K562 (cell line): ENCODE measurements around the gene B3GNT7. TPM values are rescaled to one million over a fixed set of nuclear protein-coding genes. Genes with fewer than 3 reads are reported as not detected.

ENCODE experiments used
- ATAC-seq: fragments of 200-7000 bp; cut with Tn5 transposase; 3 replicates; pipeline ENCODE4 v1.9.1; 2020; ENCODE audit warnings: moderate library complexity
- BruUV-seq: library from RNA; stranded (reverse); fragments of 400-500 nt; replicated peaks from 2 replicates; lab custom pipeline; 2021; lab: Mats Ljungman, UMichigan
- CTCF ChIA-PET: fragments of 300-600 bp; formaldehyde crosslinking; extraction: SDS; loops from one replicate; lab custom pipeline; 2021; ENCODE audit warnings: low intra/inter-chr PET ratio; lab: Yijun Ruan, JAX
- POLR2A ChIA-PET: fragments of 300-600, 350-650 bp; sonication (Branson Sonifier 250); formaldehyde crosslinking; extraction: SDS; loops from one replicate; lab custom pipeline; 2021; ENCODE audit warnings: antibody characterized with exemption, inconsistent platforms; lab: Yijun Ruan, JAX
- DNase-seq, 4 experiments: peaks; one replicate each; pipeline versions ENCODE4 v3.0.0 to v3.0.0-alpha.2; 2011 to 2018; ENCODE audit warnings: low spot score in 3 of 4, mixed read lengths in 3 of 4; ENCODE audit errors: extremely low read depth in 1 of 4
- FAIRE-seq: peaks from 2 replicates; lab custom pipeline; 2011; peaks lifted over from hg19 to GRCh38; lab: Jason Lieb, UNC
- H2AFZ ChIP-seq: 2 replicates; pipeline ENCODE4 v1.6.0; 2011; ENCODE audit warnings: low read depth, low read length, control low read depth, inconsistent platforms
- H3K27ac ChIP-seq: fragments of 200-600 bp; 3 replicates; pipeline ENCODE4 v1.8.0; 2011; ENCODE audit warnings: low read depth, mild to moderate bottlenecking, control low read depth, inconsistent platforms, low read length, moderate library complexity, mixed read lengths; ENCODE audit errors: extremely low read depth
- H3K27me3 ChIP-seq, 2 experiments: fragments of 300-600 bp in 1 of 2; 2 replicates in 1 of 2; 3 replicates in 1 of 2; pipeline versions ENCODE4 v1.6.0 to v1.8.0; 2011; ENCODE audit warnings: inconsistent platforms in 2 of 2, low read length in 2 of 2, mild to moderate bottlenecking in 1 of 2, mixed read lengths in 1 of 2, moderate library complexity in 1 of 2; ENCODE audit not compliant: control insufficient read depth in 2 of 2, insufficient read depth in 2 of 2
- H3K36me3 ChIP-seq: fragments of 300-600 bp; 3 replicates; pipeline ENCODE4 v1.8.0; 2011; ENCODE audit warnings: mild to moderate bottlenecking, low read length, inconsistent platforms; ENCODE audit not compliant: control insufficient read depth, insufficient read depth
- H3K4me1 ChIP-seq, 2 experiments: fragments of 200-600 bp in 1 of 2; replicated peaks in 1 of 2; 2 replicates in 1 of 2; 3 replicates in 1 of 2; pipeline versions ENCODE4 v1.5.1 to v1.8.0; 2011; ENCODE audit warnings: inconsistent platforms in 2 of 2, low read length in 2 of 2, mild to moderate bottlenecking in 1 of 2, mixed read lengths in 1 of 2, moderate library complexity in 1 of 2; ENCODE audit not compliant: control insufficient read depth in 2 of 2, insufficient read depth in 2 of 2
- H3K4me2 ChIP-seq: 2 replicates; pipeline ENCODE4 v1.6.1; 2011; ENCODE audit warnings: low read length, control low read depth, inconsistent platforms, mixed read lengths; ENCODE audit not compliant: insufficient read depth
- H3K4me3 ChIP-seq: fragments of 200-600 bp; sonication (generic), shearing (Covaris generic); 2 replicates; pipeline ENCODE4 v1.5.1; 2016; ENCODE audit warnings: control low read depth, inconsistent platforms
- H3K79me2 ChIP-seq: fragments of 200-600 bp; 3 replicates; pipeline ENCODE4 v1.8.0; 2011; ENCODE audit warnings: low read length, inconsistent platforms; ENCODE audit not compliant: control insufficient read depth, insufficient read depth
- H3K9ac ChIP-seq, 2 experiments: 2 replicates each; pipeline versions ENCODE4 v1.6.0 to v1.6.1; 2011; ENCODE audit warnings: low read depth in 2 of 2, low read length in 2 of 2, control low read depth in 1 of 2, inconsistent platforms in 1 of 2, mild to moderate bottlenecking in 1 of 2, mixed read lengths in 1 of 2; ENCODE audit not compliant: insufficient read depth in 1 of 2
- H3K9me1 ChIP-seq: one replicate; pipeline ENCODE4 v1.6.0; 2011; ENCODE audit warnings: inconsistent platforms, mild to moderate bottlenecking, low read length, moderate library complexity; ENCODE audit not compliant: control insufficient read depth, insufficient read depth
- H3K9me3 ChIP-seq: replicated peaks from 2 replicates; pipeline ENCODE4 v1.5.1; 2011; ENCODE audit warnings: low read depth, low read length, inconsistent platforms; ENCODE audit not compliant: control insufficient read depth, insufficient read depth
- H4K20me1 ChIP-seq: replicated peaks from 2 replicates; pipeline ENCODE4 v1.6.1; 2011; ENCODE audit warnings: low read length, inconsistent platforms, mixed read lengths; ENCODE audit not compliant: control insufficient read depth, insufficient read depth
- CTCF ChIP-seq, 3 experiments: IDR thresholded peaks in 2 of 3; conservative IDR thresholded peaks in 1 of 3; 2 replicates each; pipeline ENCODE4 v1.5.1; 2011 to 2012; ENCODE audit warnings: low read length in 3 of 3, mild to moderate bottlenecking in 3 of 3, control low read depth in 2 of 3, improper control_type of control experiment in 1 of 3, inconsistent platforms in 1 of 3, low read depth in 1 of 3, mixed read lengths in 1 of 3, moderate library complexity in 1 of 3; ENCODE audit not compliant: insufficient read depth in 2 of 3
- ELF4 ChIP-seq: fragments of 450-650 bp; formaldehyde crosslinking; IDR thresholded peaks from 2 replicates; pipeline ENCODE4 v1.4.0; 2022; ENCODE audit warnings: missing genetic modification characterization
- FOXA3 ChIP-seq, 2 experiments: fragments of 450-650 bp in 1 of 2; sonication (generic) in 1 of 2; formaldehyde crosslinking; IDR thresholded peaks in 1 of 2; conservative IDR thresholded peaks in 1 of 2; 2 replicates each; pipeline versions ENCODE4 v1.4.0 to v1.8.0; 2020 to 2022; ENCODE audit warnings: mild to moderate bottlenecking in 2 of 2, missing genetic modification reagents in 1 of 2
- GABPB2 ChIP-seq: fragments of 250-450 bp; sonication (Bioruptor Pico); conservative IDR thresholded peaks from 2 replicates; pipeline ENCODE4 v1.5.1; 2021; ENCODE audit warnings: mild to moderate bottlenecking
- HDAC8 ChIP-seq: fragments of 450-650 bp; IDR thresholded peaks from 2 replicates; pipeline ENCODE4 v1.6.1; 2016; ENCODE audit warnings: mild to moderate bottlenecking, missing genetic modification characterization, moderate library complexity, missing compliant biosample characterization
- HMG20A ChIP-seq: fragments of 450-650 bp; formaldehyde crosslinking; conservative IDR thresholded peaks from 2 replicates; pipeline ENCODE4 v1.4.0; 2020; ENCODE audit warnings: mild to moderate bottlenecking, mixed read lengths
- ID3 ChIP-seq, 2 experiments: fragments of 250-450 bp in 1 of 2; fragments of 450-650 bp in 1 of 2; sonication (Bioruptor Pico) in 1 of 2; IDR thresholded peaks; 2 replicates each; pipeline versions ENCODE4 v1.6.1 to v1.8.0; 2016 to 2021; ENCODE audit warnings: mild to moderate bottlenecking in 2 of 2, moderate library complexity in 2 of 2, missing compliant biosample characterization in 1 of 2, missing genetic modification characterization in 1 of 2
- IFI16 ChIP-seq: fragments of 250-450 bp; sonication (Bioruptor Pico); IDR thresholded peaks from 2 replicates; pipeline ENCODE4 v2.1.2; 2022; ENCODE audit warnings: mild to moderate bottlenecking, inconsistent platforms
- KLF1 ChIP-seq: fragments of 450-650 bp; IDR thresholded peaks from 2 replicates; pipeline ENCODE4 v1.6.1; 2016; ENCODE audit warnings: missing genetic modification characterization, missing compliant biosample characterization
- MYBL2 ChIP-seq, 2 experiments: fragments of 450-650 bp in 1 of 2; sonication (generic) in 1 of 2; formaldehyde crosslinking in 1 of 2; IDR thresholded peaks; 2 replicates each; pipeline versions ENCODE4 v1.6.1 to v1.8.1; 2017 to 2022; ENCODE audit warnings: borderline replicate concordance in 1 of 2, inconsistent platforms in 1 of 2, low read depth in 1 of 2, mild to moderate bottlenecking in 1 of 2, missing genetic modification reagents in 1 of 2, moderate library complexity in 1 of 2
- NFIX ChIP-seq: fragments of 250-450 bp; sonication (Bioruptor Pico); IDR thresholded peaks from 2 replicates; pipeline ENCODE4 v1.4.0; 2020; ENCODE audit warnings: low read depth, mild to moderate bottlenecking, moderate library complexity
- RFX5 ChIP-seq: IDR thresholded peaks from 2 replicates; pipeline ENCODE4 v1.6.1; 2011; ENCODE audit warnings: low read depth, mild to moderate bottlenecking, improper control_type of control experiment, low read length
- TBL1XR1 ChIP-seq, 2 experiments: IDR thresholded peaks; 2 replicates each; pipeline ENCODE4 v1.6.1; 2012; ENCODE audit warnings: improper control_type of control experiment in 2 of 2, low read length in 2 of 2, mild to moderate bottlenecking in 1 of 2
- ZFP30 ChIP-seq: fragments of 250-450 bp; sonication (Bioruptor Pico); IDR thresholded peaks from 2 replicates; pipeline ENCODE4 v1.8.0; 2022; ENCODE audit warnings: moderate library complexity, mild to moderate bottlenecking, inconsistent platforms, borderline replicate concordance
- ZNF124 ChIP-seq: sonication (generic); formaldehyde crosslinking; IDR thresholded peaks from 2 replicates; pipeline ENCODE4 v1.8.1; 2022; ENCODE audit warnings: missing genetic modification reagents
- ZNF23 ChIP-seq: fragments of 250-450 bp; sonication (Bioruptor Pico); IDR thresholded peaks from 2 replicates; pipeline ENCODE4 v1.4.0; 2020; ENCODE audit warnings: mild to moderate bottlenecking
- ZNF644 ChIP-seq: fragments of 200-800 bp; sonication (Bioruptor generic); IDR thresholded peaks from 2 replicates; pipeline ENCODE4 v1.6.1; 2016; ENCODE audit warnings: low read depth, missing genetic modification characterization, missing compliant biosample characterization
- ZNF740 ChIP-seq, 3 experiments: fragments of 200-800 bp in 1 of 3; sonication (Bioruptor generic) in 1 of 3; sonication (generic) in 1 of 3; formaldehyde crosslinking in 1 of 3; IDR thresholded peaks; 2 replicates each; pipeline versions ENCODE4 v1.6.1 to v1.8.0; 2016 to 2022; ENCODE audit warnings: mild to moderate bottlenecking in 2 of 3, missing compliant biosample characterization in 2 of 3, missing genetic modification characterization in 2 of 3, missing genetic modification reagents in 1 of 3
- WGBS: fragments of 100-300 bp; shearing (Covaris generic); methylation state at CpG from one replicate; pipeline ENCODE4 v1.1.6; 2016; ENCODE audit warnings: low coverage, mixed read lengths; ENCODE audit not compliant: insufficient coverage; ENCODE audit errors: missing lambda C conversion rate; 5-methylcytosine and 5-hydroxymethylcytosine counted together
- in situ Hi-C: fragments of 300-500 bp; cut with MboI; formaldehyde crosslinking; loops from 4 replicates; pipeline ENCODE4 v1.15.0; 2018; ENCODE audit warnings: inconsistent platforms, mixed read lengths
- intact Hi-C: fragments of 100-400 bp; cut with micrococcal nuclease; formaldehyde crosslinking; loops from 2 replicates; pipeline ENCODE4 v1.14.2; 2022
- polyA plus RNA-seq, 8 experiments: library from polyadenylated mRNA; depleted of rRNA in 4 of 8; stranded (reverse) in 5 of 8; unstranded in 3 of 8; fragments of >200 nt; fragmentation: Nextera tagmentation in 2 of 8; fragmentation: Illumina TruSeq in 1 of 8; extraction: Ambion mirVana in 2 of 8; extraction: Trizol in 1 of 8; gene quantifications; 2 replicates each; pipeline versions ENCODE4 v1.2.1 to v1.2.3, GENCODE V29; 2011 to 2014; ENCODE audit warnings: inconsistent platforms in 1 of 8, missing spikeins in 1 of 8
- total RNA-seq, 7 experiments: library from RNA; depleted of rRNA in 6 of 7; stranded (reverse); fragments of >200 nt in 6 of 7; fragmentation: Illumina TruSeq in 2 of 7; extraction: Trizol in 2 of 7; gene quantifications; 2 replicates each; pipeline versions ENCODE4 v1.2.1 to v1.2.3, GENCODE V29; 2011 to 2021; ENCODE audit warnings: low replicate concordance in 1 of 7

The B3GNT7 gene
- total and polyA plus RNA-seq, 9 of the 15 experiments (the other 6 are each of a cell fraction or from before 2014, with no cell fraction given): 0.20 TPM; not detected in 8

- Histone ChIP-seq H3K9me3 (no peaks in the 10 kb centered on the region), H3K27ac (no peak overlapping the region), H2AFZ (no peak overlapping the region), H3K36me3 (no peaks in the 10 kb centered on the region), H3K9ac (no peak overlapping the region), H3K4me1 (peaks cover 0 to 13% of the 10 kb centered on the region in 2 experiments; a peak in 2 of 5 replicates), H3K79me2 (no peaks in the 10 kb centered on the region), H3K4me2 (no peak overlapping the region), H3K4me3 (no peak overlapping the region), H3K27me3 (peaks cover 0 to 31% of the 10 kb centered on the region in 2 experiments; a peak in 3 of 5 replicates), H3K9me1 (no peaks in the 10 kb centered on the region), H4K20me1 (no peaks in the 10 kb centered on the region)
- no TSS peak for BruUV-seq
- TF ChIP-seq NFIX: no peak
- no peak for TF ChIP-seq HMG20A (CRISPR knock-in tag)
- TF ChIP-seq ZNF644 (tag): no peak
- TF ChIP-seq KLF1 (tag): no peak
- TF ChIP-seq ZFP30: no peak
- no peak for TF ChIP-seq ELF4 (CRISPR knock-in tag)
- TF ChIP-seq TBL1XR1 (IDR thresholded peaks at IDR 0.05; ENCODE audit: low read length in 2 of 2): no peak
- TF ChIP-seq CTCF (IDR thresholded peaks at IDR 0.05 in 2 of 3, conservative IDR thresholded peaks at IDR 0.05 in 1 of 3; ENCODE audit: insufficient read depth in 2 of 3, low read depth in 1 of 3, low read length in 3 of 3): no peak
- no peak for TF ChIP-seq IFI16 (CRISPR knock-in tag)
- TF ChIP-seq ZNF124: no peak
- TF ChIP-seq GABPB2: no peak
- no peak for TF ChIP-seq ID3 (CRISPR knock-in tag; IDR thresholded peaks at IDR 0.05)
- no peak for TF ChIP-seq ID3 (tag; IDR thresholded peaks at IDR 0.05)
- no peak for TF ChIP-seq HDAC8
- no peak for TF ChIP-seq RFX5
- no peak for TF ChIP-seq ZNF23
- no peak for TF ChIP-seq MYBL2 (IDR thresholded peaks at IDR 0.05; ENCODE audit: low read depth)
- no peak for TF ChIP-seq MYBL2 (CRISPR knock-in tag; IDR thresholded peaks at IDR 0.05; ENCODE audit: borderline replicate concordance)
- TF ChIP-seq ZNF740 (CRISPR knock-in tag; IDR thresholded peaks at IDR 0.05): no peak
- no peak for TF ChIP-seq ZNF740 (tag; IDR thresholded peaks at IDR 0.05)
- no peak for TF ChIP-seq FOXA3 (CRISPR knock-in tag; conservative IDR thresholded peaks at IDR 0.05 in 1 of 2, IDR thresholded peaks at IDR 0.05 in 1 of 2)
- FAIRE-seq (no peak), DNase-seq (no peak), ATAC-seq (no peak)
- ChIA-PET CTCF (no interaction called here), POLR2A (interaction anchor here (1.0 kb wide), 1 partner anchor 10 kb away, joined by 5 read pairs; no protein-coding TSS in a partner anchor)
- intact Hi-C loops: no loop called here
- in situ Hi-C loops: no loop called here
- 18% methylated on average over 5 of the region's 5 CpGs for WGBS
These were observed 39.1 kb upstream of the B3GNT7 start for GRCh38 chr2:231356466-231356844.
